ENCODE measurements around the gene NF1.
A peak's percentile ranks its signal among the peaks of the same experiment; 100 is the strongest.

GRCh38 chr17:31371511-31372097 lies 276.8 kb downstream of the NF1 start:
- TF ChIP-seq ZBTB49 (tag by site-specific recombination; IDR thresholded peaks at IDR 0.05; ENCODE audit: low read depth) (no peak), BCL11A (tag by site-specific recombination; IDR thresholded peaks at IDR 0.05; ENCODE audit: low read depth) (no peak), CTCF (tag by site-specific recombination; IDR thresholded peaks at IDR 0.05) (no peak), ZNF302 (tag by site-specific recombination; IDR thresholded peaks at IDR 0.05; ENCODE audit: low read depth) (no peak), ZBTB17 (tag by site-specific recombination; IDR thresholded peaks at IDR 0.05) (peak; percentile 86), ZNF560 (tag by site-specific recombination; IDR thresholded peaks at IDR 0.05; ENCODE audit: borderline replicate concordance) (no peak), ZNF580 (tag by site-specific recombination; IDR thresholded peaks at IDR 0.05) (no peak)

Measured in HEK293 (cell line).